Fibroblast of mammary gland (primary cell): ENCODE measurements around the gene AFF4.
"Not testable (repeated sequence)": the region's sequence is repeated elsewhere in the genome, so short reads cannot be mapped to it uniquely, and the experiment has no call there.

Source experiments
- DNase-seq: peaks from one replicate; pipeline ENCODE4 v3.0.0-alpha.2; 2010; ENCODE audit warnings: low read depth
- H3K4me3 ChIP-seq: 2 replicates; pipeline ENCODE4 v1.5.1; 2011; ENCODE audit warnings: low read depth, mild to moderate bottlenecking, low read length, moderate library complexity; ENCODE audit not compliant: control insufficient read depth
- TF ChIP-seq, protein P1 (sequence below): conservative IDR thresholded peaks from 2 replicates; pipeline ENCODE4 v1.5.1; 2011; ENCODE audit warnings: low read depth, low read length, inconsistent platforms; ENCODE audit not compliant: control insufficient read depth, insufficient read depth

Gene AFF4

DNA sequence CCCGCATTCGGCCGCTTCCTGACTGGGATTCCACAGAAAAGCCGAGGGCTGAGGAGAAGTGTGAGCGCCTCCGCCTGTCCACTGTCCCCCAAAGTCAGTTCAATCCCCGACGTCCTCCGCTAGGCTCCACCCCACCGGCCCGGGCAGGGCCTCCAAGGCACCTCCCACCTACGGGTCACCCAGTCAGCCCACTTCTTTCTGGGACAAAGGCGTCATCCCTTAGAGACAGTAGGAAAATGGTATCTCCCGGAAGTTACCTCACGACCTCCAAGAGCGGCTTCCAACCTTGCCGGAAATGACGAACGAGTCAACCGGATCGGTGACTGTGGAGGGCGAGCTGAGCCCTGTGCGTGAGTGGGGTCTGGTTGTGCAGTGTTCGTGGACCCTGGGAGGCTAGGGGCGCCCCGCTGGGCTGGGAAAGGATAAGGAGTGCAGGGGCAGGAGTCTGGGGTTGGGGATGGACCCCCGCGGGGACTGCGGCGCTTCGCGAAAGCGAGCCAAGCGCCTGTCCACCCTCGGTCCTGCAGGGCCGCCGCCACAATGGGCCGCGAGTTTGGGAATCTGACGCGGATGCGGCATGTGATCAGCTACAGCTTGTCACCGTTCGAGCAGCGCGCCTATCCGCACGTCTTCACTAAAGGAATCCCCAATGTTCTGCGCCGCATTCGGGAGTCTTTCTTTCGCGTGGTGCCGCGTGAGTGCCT is 96.9 kb downstream of the AFF4 start, which contains the start of the genes GDF9 and UQCRQ:
TSS of gene GDF9 (minus strand) at position 128 of the 704 bp plus-strand sequence. CDS start 1,936 bp downstream, outside the sequence.
TSS of gene UQCRQ (plus strand) at position 301 of the 704 bp plus-strand sequence. CDS start at position 541, 240 bp downstream.
- peak within 1 kb of the TSS; percentile 91 for H3K4me3 ChIP-seq
- TF ChIP-seq, protein P1, sequence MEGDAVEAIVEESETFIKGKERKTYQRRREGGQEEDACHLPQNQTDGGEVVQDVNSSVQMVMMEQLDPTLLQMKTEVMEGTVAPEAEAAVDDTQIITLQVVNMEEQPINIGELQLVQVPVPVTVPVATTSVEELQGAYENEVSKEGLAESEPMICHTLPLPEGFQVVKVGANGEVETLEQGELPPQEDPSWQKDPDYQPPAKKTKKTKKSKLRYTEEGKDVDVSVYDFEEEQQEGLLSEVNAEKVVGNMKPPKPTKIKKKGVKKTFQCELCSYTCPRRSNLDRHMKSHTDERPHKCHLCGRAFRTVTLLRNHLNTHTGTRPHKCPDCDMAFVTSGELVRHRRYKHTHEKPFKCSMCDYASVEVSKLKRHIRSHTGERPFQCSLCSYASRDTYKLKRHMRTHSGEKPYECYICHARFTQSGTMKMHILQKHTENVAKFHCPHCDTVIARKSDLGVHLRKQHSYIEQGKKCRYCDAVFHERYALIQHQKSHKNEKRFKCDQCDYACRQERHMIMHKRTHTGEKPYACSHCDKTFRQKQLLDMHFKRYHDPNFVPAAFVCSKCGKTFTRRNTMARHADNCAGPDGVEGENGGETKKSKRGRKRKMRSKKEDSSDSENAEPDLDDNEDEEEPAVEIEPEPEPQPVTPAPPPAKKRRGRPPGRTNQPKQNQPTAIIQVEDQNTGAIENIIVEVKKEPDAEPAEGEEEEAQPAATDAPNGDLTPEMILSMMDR = peak; percentile 16
- peak; percentile 100 for DNase-seq

DNA sequence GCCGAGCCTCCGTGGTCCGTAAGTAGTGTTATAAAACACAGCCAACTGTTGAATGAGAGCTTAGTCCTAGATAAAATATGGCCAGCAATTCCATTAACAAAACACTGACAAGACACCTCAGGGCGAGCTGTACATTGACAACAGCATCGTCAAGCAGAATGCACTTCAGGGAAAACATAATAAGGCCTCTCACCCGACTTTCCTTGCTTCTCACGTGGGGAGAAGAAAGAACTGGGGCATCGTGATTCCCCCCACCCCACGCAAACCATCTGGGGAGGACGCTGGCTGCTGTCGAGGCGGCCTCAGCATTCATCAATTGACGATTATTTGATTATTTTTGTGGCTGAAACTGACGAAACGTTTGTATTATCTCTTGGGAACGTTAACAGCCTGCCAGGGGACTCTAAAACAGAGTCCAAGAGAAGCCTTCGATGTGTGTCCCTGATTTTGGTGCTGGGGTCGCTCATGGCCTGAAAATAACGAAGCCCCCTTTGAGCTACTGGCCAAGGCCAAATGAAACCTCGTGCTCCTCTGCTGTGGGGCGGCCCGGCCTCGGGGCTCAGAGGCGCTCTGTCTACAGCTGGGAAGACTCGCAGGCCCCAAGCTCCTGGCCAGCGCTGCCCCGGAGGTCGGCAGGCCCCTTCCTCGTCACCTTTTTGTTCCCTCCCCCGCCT is 97.6 kb downstream of the AFF4 start:
- TF ChIP-seq, protein P1 = no peak
- DNase-seq = no peak
- H3K4me3 ChIP-seq = peak overlapping the region; percentile 91

DNA sequence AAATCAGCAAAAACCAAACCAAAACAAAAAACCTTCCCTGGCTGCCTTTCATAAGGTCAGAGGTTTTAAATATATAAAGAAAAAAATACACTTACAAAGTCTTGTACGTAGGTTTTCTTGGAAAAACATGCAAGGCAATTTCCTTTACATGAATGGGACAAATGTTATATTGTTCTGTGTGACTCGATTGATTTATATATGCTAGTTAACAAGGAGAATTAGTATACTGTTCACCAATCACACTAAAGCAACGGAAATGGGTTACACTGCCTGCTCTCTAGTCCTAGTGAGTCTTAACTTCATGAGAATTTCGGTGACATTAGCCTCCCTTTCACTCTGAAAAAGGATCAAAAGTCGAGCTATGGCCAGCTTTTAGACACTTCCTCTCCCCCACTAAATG is 102.7 kb downstream of the AFF4 start:
- TF ChIP-seq, protein P1 = no peak
- DNase-seq = no peak
- no peak overlapping the region for H3K4me3 ChIP-seq

DNA sequence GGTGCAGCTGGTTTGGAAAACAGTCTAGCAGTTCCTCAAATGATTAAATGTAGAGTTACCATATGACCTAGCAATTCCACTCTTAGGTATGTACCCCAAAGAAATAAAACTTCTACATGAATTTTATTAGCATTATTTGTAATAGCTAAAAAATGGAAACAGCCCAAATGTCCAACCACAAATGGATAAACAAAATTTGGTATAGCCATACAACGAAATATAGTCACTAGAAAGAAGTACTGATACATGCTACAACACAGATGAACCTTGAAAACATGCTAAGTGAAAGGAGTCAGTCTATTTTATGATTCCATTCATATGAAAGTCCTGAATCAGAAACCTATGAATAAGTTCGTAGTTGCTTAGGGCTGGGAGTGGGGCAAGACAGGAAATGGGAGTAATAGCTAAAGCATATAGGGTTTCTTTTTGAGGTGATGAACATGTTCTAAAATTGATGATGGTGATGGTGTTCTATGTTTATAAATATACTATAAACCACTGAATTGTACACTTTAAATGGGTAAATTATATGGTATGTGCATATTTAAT is 103.5 kb downstream of the AFF4 start:
- DNase-seq = no peak
- TF ChIP-seq, protein P1 = no peak
- no peak overlapping the region for H3K4me3 ChIP-seq

DNA sequence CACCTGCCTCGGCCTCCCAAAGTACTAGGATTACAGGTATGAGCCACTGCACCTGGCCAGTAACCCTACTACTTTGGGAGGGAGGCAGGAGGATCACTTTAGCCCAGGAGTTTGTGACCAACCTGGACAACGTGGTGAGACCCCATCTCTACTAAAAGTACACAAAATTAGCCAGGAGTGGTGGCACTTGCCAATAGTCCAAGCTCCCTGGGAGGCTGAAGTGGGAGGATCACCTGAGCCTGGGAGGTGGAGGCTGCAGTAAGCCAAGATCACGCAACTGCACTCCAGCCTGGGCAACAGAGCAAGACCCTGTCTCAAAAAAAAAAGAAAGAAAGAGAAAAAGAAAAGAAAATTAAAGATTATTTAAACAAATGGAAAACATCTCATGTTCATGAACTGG is 107.4 kb downstream of the AFF4 start:
- TF ChIP-seq, protein P1 = no peak
- H3K4me3 ChIP-seq = no peak overlapping the region
- no peak for DNase-seq

DNA sequence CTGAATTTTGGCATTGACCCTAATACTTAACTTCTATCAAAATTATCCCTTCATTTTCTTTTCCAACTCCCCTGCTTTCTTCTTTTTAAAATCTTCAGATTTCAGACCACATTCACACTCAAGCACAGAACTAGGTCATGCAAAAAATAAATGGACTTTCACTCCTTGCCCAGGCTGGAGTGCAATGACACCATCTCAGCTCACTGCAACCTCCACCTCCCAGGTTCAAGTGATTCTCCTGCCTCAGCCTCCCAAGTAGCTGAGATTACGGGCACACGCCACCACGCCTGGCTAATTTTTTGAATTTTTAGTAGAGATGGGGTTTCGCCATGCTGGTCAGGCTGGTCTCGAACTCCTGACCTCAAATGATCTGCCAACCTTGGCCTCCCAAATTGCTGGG is 108.4 kb downstream of the AFF4 start:
- not testable (repeated sequence) for DNase-seq, H3K4me3 ChIP-seq

DNA sequence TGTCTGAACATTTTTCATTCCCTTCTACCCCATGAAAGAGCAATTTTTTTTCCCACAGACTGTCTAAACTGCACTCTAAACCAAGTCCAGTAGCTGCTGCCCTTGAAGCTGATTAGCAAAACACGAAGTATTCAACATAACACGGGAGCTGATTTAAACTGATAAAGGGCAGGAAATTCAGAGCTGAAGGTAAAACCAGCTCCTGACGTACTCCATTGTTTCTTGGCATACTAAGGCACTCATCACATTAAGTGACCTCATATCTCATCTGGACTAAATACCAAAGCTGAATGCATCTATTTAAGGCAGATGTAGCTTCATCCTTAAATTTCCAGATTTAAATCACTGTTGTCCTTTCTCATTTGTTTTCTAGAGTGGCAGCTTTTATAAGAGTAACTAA is 109.1 kb downstream of the AFF4 start:
- H3K4me3 ChIP-seq = no peak overlapping the region
- DNase-seq = no peak
- TF ChIP-seq, protein P1 = no peak
